Chondrocyte (in vitro differentiated cells): ENCODE data around the gene MANBA. TPM values are rescaled to one million over a fixed set of nuclear protein-coding genes. Genes with fewer than 3 reads are reported as not detected.
A peak's percentile ranks its signal among the peaks of the same experiment; 100 is the strongest.
"Not testable (repeated sequence)": the region's sequence is repeated elsewhere in the genome, so short reads cannot be mapped to it uniquely, and the experiment has no call there.

ENCODE experiments used
- DNase-seq: peaks from one replicate; pipeline ENCODE4 v3.0.0; 2021; ENCODE audit warnings: mixed read lengths, low spot score
- H3K27ac Mint-ChIP-seq: one replicate; pipeline ENCODE4 v1.8.0; 2021; ENCODE audit warnings: mild to moderate bottlenecking, moderate library complexity, mixed read lengths; ENCODE audit not compliant: unreplicated experiment
- H3K27me3 Mint-ChIP-seq: 2 replicates; pipeline ENCODE4 v1.8.0; 2021; ENCODE audit warnings: low read depth, mixed read lengths
- H3K36me3 Mint-ChIP-seq: 2 replicates; pipeline ENCODE4 v1.8.0; 2021; ENCODE audit warnings: low read depth, mixed read lengths
- H3K4me1 Mint-ChIP-seq: 2 replicates; pipeline ENCODE4 v1.8.0; 2021; ENCODE audit warnings: low read depth, mild to moderate bottlenecking, mixed read lengths
- H3K4me3 Mint-ChIP-seq: one replicate; pipeline ENCODE4 v1.8.0; 2021; ENCODE audit warnings: mild to moderate bottlenecking, moderate library complexity, mixed read lengths; ENCODE audit not compliant: unreplicated experiment
- H3K9me3 Mint-ChIP-seq: 2 replicates; pipeline ENCODE4 v1.8.0; 2021; ENCODE audit warnings: low read depth, mixed read lengths
- CTCF ChIP-seq: fragments of 200-600 bp; sonication (generic); IDR thresholded peaks from 2 replicates; pipeline ENCODE4 v1.5.0; 2021; ENCODE audit warnings: antibody characterized with exemption, mild to moderate bottlenecking, moderate library complexity
- total RNA-seq: library from RNA; stranded (reverse); gene quantifications from 3 replicates; pipeline ENCODE4 v1.2.1, GENCODE V29; 2021

MANBA gene
- total RNA-seq, 1 donor from 2014 or later: 36.9 TPM

DNA sequence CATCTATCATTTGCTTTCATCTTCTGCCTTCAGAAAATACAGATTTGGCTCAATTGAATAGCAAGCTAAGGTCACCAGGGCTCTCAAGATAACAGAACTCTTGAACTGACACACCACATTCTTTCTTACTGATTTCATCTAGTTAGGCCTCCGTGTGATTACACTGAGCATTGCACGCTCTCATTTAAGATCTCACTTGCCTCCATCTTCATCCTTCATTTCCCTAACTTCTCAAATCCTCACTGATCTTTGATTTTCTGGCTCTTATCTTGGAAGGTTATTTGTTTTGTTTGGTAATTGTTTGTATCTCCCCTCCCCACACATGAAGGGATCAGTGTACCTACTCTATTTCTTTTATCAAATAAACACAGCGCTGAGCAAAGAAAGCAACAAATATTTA lies 47.7 kb downstream of the MANBA start:
- DNase-seq: no peak
- Mint-ChIP-seq H3K27ac (peak overlapping the region; percentile 42), H3K27me3 (no peaks in the 10 kb centered on the region), H3K4me1 (peaks cover 11% of the 10 kb centered on the region), H3K36me3 (peaks cover 13% of the 10 kb centered on the region), H3K4me3 (no peak overlapping the region), H3K9me3 (peaks cover 5% of the 10 kb centered on the region)
- TF ChIP-seq CTCF: no peak

GRCh38 chr4:102710986-102711385 lies 49.8 kb downstream of the MANBA start:
- no peak for TF ChIP-seq CTCF
- Mint-ChIP-seq H3K27me3 (no peaks in the 10 kb centered on the region), H3K9me3 (peaks cover 17% of the 10 kb centered on the region), H3K27ac (no peak overlapping the region), H3K4me3 (no peak overlapping the region), H3K4me1 (peaks cover 6% of the 10 kb centered on the region), H3K36me3 (peaks cover 16% of the 10 kb centered on the region)
- DNase-seq: no peak

DNA sequence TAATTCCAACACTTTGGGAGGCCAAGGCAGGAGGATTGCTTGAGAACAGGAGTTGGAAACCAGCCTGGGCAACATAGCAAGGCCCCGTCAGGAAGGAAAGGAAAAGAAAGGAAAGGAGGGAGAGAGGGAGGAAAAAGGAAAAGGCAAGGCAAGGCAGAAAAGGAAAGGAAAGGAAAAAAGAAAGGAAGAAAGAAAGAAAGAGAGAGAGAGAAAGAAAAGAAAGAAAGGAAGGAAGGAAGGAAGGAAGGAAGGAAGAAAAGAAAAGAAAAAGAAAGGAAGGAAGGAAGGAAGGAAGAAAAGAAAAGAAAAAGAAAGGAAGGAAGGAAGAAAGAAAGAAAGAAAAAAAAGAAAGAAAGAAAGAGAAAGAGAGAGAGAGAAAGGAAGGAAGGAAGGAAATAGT lies 51.7 kb downstream of the MANBA start:
- Mint-ChIP-seq H3K36me3 (peaks cover 14% of the 10 kb centered on the region), H3K9me3 (peaks cover 17% of the 10 kb centered on the region)
- DNase-seq, H3K27me3 Mint-ChIP-seq, H3K4me3 Mint-ChIP-seq, H3K27ac Mint-ChIP-seq, H3K4me1 Mint-ChIP-seq: not testable (repeated sequence)

GRCh38 chr4:102707150-102707549 lies 53.6 kb downstream of the MANBA start:
- H3K36me3 Mint-ChIP-seq: peaks cover 13% of the 10 kb centered on the region
- no peak overlapping the region for H3K27ac Mint-ChIP-seq
- no peaks in the 10 kb centered on the region for H3K4me1 Mint-ChIP-seq

DNA sequence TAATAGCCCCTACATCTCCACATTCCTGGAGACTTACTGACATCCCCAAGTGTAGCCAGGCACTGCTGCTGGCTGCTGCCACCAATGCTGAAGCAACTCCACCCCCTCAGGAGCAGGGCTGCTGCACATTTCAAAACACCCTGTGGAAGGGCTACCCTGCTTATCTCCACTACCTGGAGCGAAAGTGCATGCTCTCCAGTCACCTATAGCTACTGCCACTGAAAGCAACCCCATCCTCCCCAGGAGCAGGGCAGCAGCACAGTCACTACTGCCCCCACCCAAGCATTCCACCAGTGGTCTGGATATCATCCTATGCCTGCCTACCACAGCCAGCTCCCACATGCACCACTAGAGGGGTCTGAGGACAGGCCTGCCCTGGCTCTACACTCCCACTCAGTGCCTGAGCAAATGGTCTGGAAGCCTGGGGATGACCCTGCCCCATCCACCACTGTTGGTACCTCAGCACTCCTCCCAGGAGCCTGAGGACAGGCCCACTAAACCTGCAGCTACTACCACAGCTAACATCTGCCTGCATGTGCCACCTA lies 55.3 kb downstream of the MANBA start:
- H3K9me3 Mint-ChIP-seq: peaks cover 15% of the 10 kb centered on the region
- TF ChIP-seq CTCF: no peak
- H3K36me3 Mint-ChIP-seq: peaks cover 11% of the 10 kb centered on the region
- DNase-seq: no peak
- no peak overlapping the region for H3K4me3 Mint-ChIP-seq
- no peaks in the 10 kb centered on the region for H3K4me1 Mint-ChIP-seq
- no peak overlapping the region for H3K27ac Mint-ChIP-seq
- H3K27me3 Mint-ChIP-seq: no peaks in the 10 kb centered on the region

More at GRCh38 chr4:102707150-102707549, 53.6 kb downstream of the MANBA start:
- DNase-seq: no peak
- TF ChIP-seq CTCF: no peak
- Mint-ChIP-seq H3K27me3 (no peaks in the 10 kb centered on the region), H3K9me3 (peaks cover 17% of the 10 kb centered on the region), H3K4me3 (no peak overlapping the region)

- TF ChIP-seq CTCF: no peak
- Mint-ChIP-seq H3K27ac (no peak overlapping the region), H3K9me3 (peaks cover 3% of the 10 kb centered on the region), H3K4me1 (no peaks in the 10 kb centered on the region), H3K36me3 (peaks cover 12% of the 10 kb centered on the region), H3K27me3 (no peaks in the 10 kb centered on the region), H3K4me3 (no peak overlapping the region)
- no peak for DNase-seq
Measured at GRCh38 chr4:102696758-102697157, 64.0 kb downstream of the MANBA start.
